ENCODE measurements around the gene MFAP3. TPM values are rescaled to one million over a fixed set of nuclear protein-coding genes. Genes with fewer than 3 reads are reported as not detected.

Gene MFAP3
- total and polyA plus RNA-seq, 2 donors (not counting 3 experiments of a cell fraction or from before 2014, with no cell fraction given): 19.5 to 35.3 TPM

- TF ChIP-seq EZH2 (IDR thresholded peaks at IDR 0.05; ENCODE audit: borderline replicate concordance, low read depth, low read length, severe bottlenecking): no peak
- no peak for TF ChIP-seq GATA2 (IDR thresholded peaks at IDR 0.05; ENCODE audit: insufficient read depth, insufficient read length, low read depth, low read length)
- no peak for TF ChIP-seq POLR2AphosphoS5 (IDR thresholded peaks at IDR 0.05; ENCODE audit: insufficient read depth, low read depth, low read length)
- TF ChIP-seq FOS (IDR thresholded peaks at IDR 0.05; ENCODE audit: borderline replicate concordance, insufficient read depth, low read length): no peak
- TF ChIP-seq JUN (IDR thresholded peaks at IDR 0.05; ENCODE audit: borderline replicate concordance, insufficient read depth, insufficient read length, low read depth): no peak
- TF ChIP-seq CTCF (IDR thresholded peaks at IDR 0.05; ENCODE audit: extremely low read depth in 1 of 2, insufficient read depth in 1 of 2, low read depth in 1 of 2, low read length in 2 of 2): no peak
- Histone ChIP-seq H3K9me3 (replicated peaks; ENCODE audit: control insufficient read depth, insufficient read depth, low read length) (no peaks in the 10 kb centered on the region), H3K4me2 (ENCODE audit: insufficient read depth, low read length) (no peak overlapping the region), H3K79me2 (ENCODE audit: control insufficient read depth, insufficient read depth, low read length) (no peaks in the 10 kb centered on the region), H3K4me3 (replicated peaks in 1 of 3; ENCODE audit: insufficient read depth in 1 of 3, low read depth in 1 of 3, low read length in 3 of 3) (no peak overlapping the region), H3K27ac (ENCODE audit: insufficient read depth, low read depth, low read length) (no peak overlapping the region), H3K4me1 (ENCODE audit: control insufficient read depth, extremely low read depth, insufficient read depth, low read length) (no peaks in the 10 kb centered on the region), H4K20me1 (replicated peaks; ENCODE audit: control insufficient read depth, extremely low read depth, insufficient read depth, low read length) (no peaks in the 10 kb centered on the region), H3K27me3 (ENCODE audit: control insufficient read depth in 2 of 2, insufficient read depth in 2 of 2, low read length in 2 of 2) (peaks cover 5 to 12% of the 10 kb centered on the region in 2 experiments), H2AFZ (ENCODE audit: low read depth, low read length) (no peak overlapping the region), H3K9ac (replicated peaks; ENCODE audit: extremely low read depth, insufficient read depth, low read length) (no peak overlapping the region), H3K36me3 (ENCODE audit: control insufficient read depth in 2 of 2, extremely low read depth in 1 of 2, insufficient read depth in 2 of 2, low read length in 2 of 2) (no peaks in the 10 kb centered on the region), H3K9me1 (replicated peaks; ENCODE audit: control insufficient read depth, extremely low read depth, insufficient read depth, low read length) (no peaks in the 10 kb centered on the region)
- DNase-seq (ENCODE audit: low read depth, low spot score) (no peak), FAIRE-seq (no peak)
- ChIA-PET CTCF (interaction anchor here (1.3 to 1.6 kb wide), 4 partner anchors 10 to 113 kb away, joined by 3 to 11 read pairs (median 4); no protein-coding TSS in a partner anchor), POLR2A (no interaction called here)
- intact Hi-C loops (cut with micrococcal nuclease) (no loop called here), dilution Hi-C loops (cut with MboI; ENCODE audit: extremely low pct_ligation_motif_present, low sequenced_read_pairs) (no loop called here)
- BruUV-seq (replicated peaks): no TSS peak
Observed at GRCh38 chr5:154087260-154087659, 48.5 kb downstream of the MFAP3 start.
